Measurements from ENCODE around the gene PLOD3. TPM values are rescaled to one million over a fixed set of nuclear protein-coding genes. Genes with fewer than 3 reads are reported as not detected.

The PLOD3 gene
- total RNA-seq, 3 donors from 2014 or later (not counting 1 experiment from before 2014, with no cell fraction given): 41.7 to 54.5 (median 45.0) TPM

GRCh38 chr7:101220295-101220694, 2.9 kb upstream of the PLOD3 start:
- Mint-ChIP-seq H3K4me1 (peaks cover 39 to 57% of the 10 kb centered on the region in 2 donors), H3K36me3 (no peaks in the 10 kb centered on the region), H3K9me3 (no peaks in the 10 kb centered on the region), H3K4me3 (peak overlapping the region; percentile 7), H3K27ac (peak overlapping the region in 1 of 2 donors; percentile 6), H3K27me3 (ENCODE audit: low read depth in 2 of 2) (no peaks in the 10 kb centered on the region)
- H3K9me3 ChIP-seq (ENCODE audit: control insufficient read depth, insufficient read depth, low read length): no peaks in the 10 kb centered on the region
- intact Hi-C loops (cut with micrococcal nuclease): no loop called here
- DNase-seq (no peak), ATAC-seq (no peak)
- TF ChIP-seq CTCF (IDR thresholded peaks at IDR 0.05): no peak
- 97% methylated on average over 5 of the region's 5 CpGs for WGBS (ENCODE audit: insufficient coverage)
- peaks cover 25% of the 10 kb centered on the region for H3K4me1 ChIP-seq (ENCODE audit: control insufficient read depth, insufficient read depth, low read length)
- no peak overlapping the region for H3K4me3 ChIP-seq (ENCODE audit: low read length)
- peaks cover 22% of the 10 kb centered on the region for H3K36me3 ChIP-seq (ENCODE audit: control insufficient read depth, insufficient read depth, low read length)
- no peak overlapping the region for H3K27ac ChIP-seq (ENCODE audit: low read length)
- no peaks in the 10 kb centered on the region for H3K27me3 ChIP-seq (ENCODE audit: control insufficient read depth, insufficient read depth, low read length)

GRCh38 chr7:101218236-101219125, 1.1 kb upstream of the PLOD3 start:
- peaks cover 10% of the 10 kb centered on the region for H3K36me3 ChIP-seq (ENCODE audit: control insufficient read depth, insufficient read depth, low read length)
- DNase-seq (no peak), ATAC-seq (peak in 2 of 3 donors; percentile 1 to 3)
- H3K4me3 ChIP-seq (ENCODE audit: low read length): peak overlapping the region; percentile 81
- H3K27me3 ChIP-seq (ENCODE audit: control insufficient read depth, insufficient read depth, low read length): no peaks in the 10 kb centered on the region
- TF ChIP-seq CTCF (IDR thresholded peaks at IDR 0.05): no peak
- H3K4me1 ChIP-seq (ENCODE audit: control insufficient read depth, insufficient read depth, low read length): peaks cover 25% of the 10 kb centered on the region
- H3K27ac Mint-ChIP-seq: peak overlapping the region; percentile 94 to 97
- intact Hi-C loops (cut with micrococcal nuclease): no loop called here
- peak overlapping the region; percentile 82 for H3K27ac ChIP-seq (ENCODE audit: low read length)
- H3K9me3 ChIP-seq (ENCODE audit: control insufficient read depth, insufficient read depth, low read length): no peaks in the 10 kb centered on the region
- WGBS (ENCODE audit: insufficient coverage): 13% methylated on average over 25 of the region's 26 CpGs
- H3K4me3 Mint-ChIP-seq: peak overlapping the region; percentile 96
- H3K36me3 Mint-ChIP-seq: no peaks in the 10 kb centered on the region
- no peaks in the 10 kb centered on the region for H3K9me3 Mint-ChIP-seq
- H3K27me3 Mint-ChIP-seq (ENCODE audit: low read depth in 2 of 2): no peaks in the 10 kb centered on the region
- peaks cover 39 to 57% of the 10 kb centered on the region in 2 donors for H3K4me1 Mint-ChIP-seq

GRCh38 chr7:101216860-101217387, 457 bp downstream of the PLOD3 start:
- Mint-ChIP-seq H3K27me3 (ENCODE audit: low read depth in 2 of 2) (no peaks in the 10 kb centered on the region), H3K9me3 (no peaks in the 10 kb centered on the region), H3K36me3 (no peaks in the 10 kb centered on the region), H3K27ac (peak overlapping the region; percentile 94 to 97), H3K4me1 (peaks cover 39 to 52% of the 10 kb centered on the region in 2 donors), H3K4me3 (peak overlapping the region; percentile 96)
- H3K4me1 ChIP-seq (ENCODE audit: control insufficient read depth, insufficient read depth, low read length): peaks cover 25% of the 10 kb centered on the region
- no peaks in the 10 kb centered on the region for H3K9me3 ChIP-seq (ENCODE audit: control insufficient read depth, insufficient read depth, low read length)
- 3% methylated on average over 34 of the region's 34 CpGs for WGBS (ENCODE audit: insufficient coverage)
- DNase-seq (peak; percentile 21 to 23), ATAC-seq (peak; percentile 2 to 5 (median 3))
- peaks cover 9% of the 10 kb centered on the region for H3K36me3 ChIP-seq (ENCODE audit: control insufficient read depth, insufficient read depth, low read length)
- H3K27me3 ChIP-seq (ENCODE audit: control insufficient read depth, insufficient read depth, low read length): no peaks in the 10 kb centered on the region
- no peak for TF ChIP-seq CTCF (IDR thresholded peaks at IDR 0.05)
- peak overlapping the region; percentile 81 for H3K4me3 ChIP-seq (ENCODE audit: low read length)
- peak overlapping the region; percentile 82 for H3K27ac ChIP-seq (ENCODE audit: low read length)
- intact Hi-C loops (cut with micrococcal nuclease): loop anchor here (1.0 kb wide), 1 partner anchor 27 kb away; no protein-coding TSS in a partner anchor
